ENCODE measurements around the gene PHLDA1.
"Not testable (repeated sequence)": the region's sequence is repeated elsewhere in the genome, so short reads cannot be mapped to it uniquely, and the experiment has no call there.

Gene PHLDA1

DNA sequence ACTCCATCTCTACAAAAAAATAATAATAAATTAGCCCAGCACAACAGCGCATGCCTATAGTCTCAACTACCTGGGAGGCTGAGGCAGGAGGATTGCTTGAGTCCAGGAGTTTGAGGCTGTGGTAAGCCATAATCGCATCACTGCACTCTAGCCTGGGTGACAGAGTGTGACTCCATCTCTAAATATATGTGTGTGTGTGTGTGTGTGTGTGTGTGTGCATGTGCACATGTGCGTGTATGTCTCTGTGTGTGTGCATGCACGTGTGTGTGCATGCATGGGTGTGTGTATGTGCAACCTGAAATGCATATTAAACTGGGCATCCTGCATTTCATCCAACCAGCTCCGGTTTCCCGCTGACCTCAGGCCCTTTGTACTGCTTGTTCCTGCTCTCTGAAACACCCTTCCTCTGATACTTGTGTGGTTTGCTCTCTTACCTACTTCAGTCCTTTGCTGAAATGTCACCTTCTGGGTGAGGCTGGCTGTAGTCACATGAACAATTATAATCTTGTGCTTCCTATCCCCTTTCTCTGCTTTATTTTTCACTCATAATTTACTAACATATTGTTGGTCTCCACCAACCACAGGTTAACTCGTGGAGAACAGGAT, 46.9 kb downstream of the PHLDA1 start:
- DNase-seq: no peak

- DNase-seq: not testable (repeated sequence)
Measured at GRCh38 chr12:75983851-75984250, 47.7 kb downstream of the PHLDA1 start.

DNA sequence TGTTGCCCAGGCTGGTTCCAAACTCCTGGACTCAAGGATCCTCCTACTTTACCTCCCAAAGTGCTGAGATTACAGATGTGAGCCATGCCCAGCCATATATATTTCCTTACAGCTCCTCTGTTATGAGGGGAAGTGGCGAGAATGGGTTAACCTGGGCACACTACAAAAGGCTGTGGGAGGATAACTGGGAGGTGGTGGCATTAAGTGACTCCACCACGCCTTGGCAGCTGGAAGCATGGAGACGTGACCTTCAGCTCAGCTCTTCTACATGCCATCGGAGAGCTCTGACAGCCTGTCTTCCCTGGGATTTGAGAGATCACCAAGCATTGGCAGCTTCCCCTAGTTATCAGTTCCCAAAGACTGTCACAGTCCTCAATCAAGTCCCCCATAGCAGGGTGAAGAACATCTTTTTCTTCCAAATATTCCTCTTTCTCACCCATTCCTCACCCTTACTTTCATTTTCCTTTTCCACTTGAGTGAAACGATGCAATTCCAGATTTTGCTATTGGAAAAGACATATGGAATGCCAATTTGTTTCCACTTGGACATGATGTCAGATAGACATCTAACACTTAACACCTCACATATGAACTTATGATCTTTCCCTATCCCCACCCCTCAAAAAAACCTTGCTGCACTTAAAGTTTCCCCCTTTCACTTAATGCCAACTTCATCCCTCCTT, 48.5 kb downstream of the PHLDA1 start:
- no peak for DNase-seq

GRCh38 chr12:75982169-75982564, 49.4 kb downstream of the PHLDA1 start:
- no peak for DNase-seq

GRCh38 chr12:75981247-75982168, 50.1 kb downstream of the PHLDA1 start:
- DNase-seq: no peak

DNA sequence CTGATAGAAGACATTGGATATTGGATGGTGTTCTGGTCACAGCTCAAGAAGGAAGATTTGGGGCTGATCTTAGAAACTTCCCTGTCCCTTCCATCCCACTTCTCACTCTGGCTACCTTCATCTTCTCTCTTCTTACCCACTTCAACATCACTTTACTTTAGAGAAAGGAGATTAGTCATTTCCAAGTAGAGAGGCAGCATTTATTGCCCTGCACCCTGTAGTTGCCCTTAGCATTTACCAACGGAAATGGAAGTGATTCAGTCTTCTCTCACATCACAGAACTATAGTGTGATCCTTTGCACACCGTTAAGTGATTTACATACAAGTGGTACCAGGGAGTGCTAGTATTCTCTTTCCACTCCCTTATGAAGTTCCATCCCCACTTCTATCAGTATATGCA, 52.4 kb downstream of the PHLDA1 start:
- no peak for DNase-seq

GRCh38 chr12:75978677-75979076, 52.9 kb downstream of the PHLDA1 start:
- no peak for DNase-seq

GRCh38 chr12:75977952-75978671, 53.5 kb downstream of the PHLDA1 start:
- no peak for DNase-seq

GRCh38 chr12:75977590-75977951, 54.0 kb downstream of the PHLDA1 start:
- no peak for DNase-seq

GRCh38 chr12:75976913-75977312, 54.7 kb downstream of the PHLDA1 start:
- DNase-seq: no peak

- DNase-seq: no peak
Measured at GRCh38 chr12:75976113-75976512, 55.5 kb downstream of the PHLDA1 start.

GRCh38 chr12:75975702-75976101, 55.9 kb downstream of the PHLDA1 start:
- DNase-seq: no peak
